ENCODE results near the gene KCNIP4. TPM values are rescaled to one million over a fixed set of nuclear protein-coding genes. Genes with fewer than 3 reads are reported as not detected.

Gene KCNIP4
- total and polyA plus RNA-seq, 2 of the 8 experiments (the other 6 are each of a cell fraction or from before 2014, with no cell fraction given), result 0.06 TPM; not detected in 1

DNA sequence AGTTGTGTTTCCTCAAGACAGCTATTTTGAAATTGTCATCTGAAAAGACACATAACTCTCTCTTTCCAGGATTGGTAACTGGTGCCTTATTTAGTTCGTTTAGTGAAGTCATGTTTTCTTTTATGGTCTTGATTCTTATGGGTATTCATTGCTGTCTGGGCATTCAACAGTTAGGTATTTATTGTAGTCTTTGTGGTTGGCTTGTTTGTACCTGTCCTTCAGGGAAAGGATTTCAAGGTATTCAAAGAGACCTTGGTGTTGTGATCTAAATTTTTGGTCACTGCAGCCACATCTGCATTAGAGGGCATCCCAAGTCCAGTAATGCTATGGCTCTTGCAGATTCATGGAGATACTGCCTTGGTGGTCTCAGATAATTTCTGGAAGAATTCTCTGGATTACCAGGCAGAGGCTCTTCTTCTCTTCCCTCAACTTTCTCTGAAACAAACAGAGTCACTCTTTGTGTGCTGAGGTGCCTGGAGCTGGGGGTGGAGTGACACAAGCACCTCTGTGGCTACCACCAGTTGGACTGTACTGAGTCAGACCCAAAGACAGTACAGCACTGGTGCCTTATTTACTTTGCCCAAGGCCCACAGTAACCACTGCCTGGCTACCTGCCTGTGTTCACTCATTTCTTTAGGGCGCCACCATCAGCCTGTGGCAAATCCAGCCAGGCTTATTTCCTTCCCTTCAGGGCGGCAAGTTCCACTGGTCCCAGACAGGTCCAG is 620.4 kb downstream of the KCNIP4 start:
- WGBS, 2 experiments (ENCODE audit: extremely low coverage in 1 of 2, insufficient coverage in 1 of 2, insufficient read length in 1 of 2, insufficient replicate concordance in 2 of 2, low coverage in 1 of 2, low lambda C conversion rate in 2 of 2, missing lambda C conversion rate in 1 of 2), result 94% methylated on average over 3 of the region's 3 CpGs; no CpG with 5 or more reads in 1 of the 2 experiments
- H4K5ac ChIP-seq (ENCODE audit: insufficient read length, low read depth, low read length), result no peak overlapping the region
- FAIRE-seq (no peak), DNase-seq (ENCODE audit: low read depth in 1 of 2, low spot score in 2 of 2) (no peak)
- no peaks in the 10 kb centered on the region for H4K20me1 ChIP-seq (replicated peaks in 1 of 2; ENCODE audit: control insufficient read depth in 1 of 2, insufficient read depth in 2 of 2, low read length in 2 of 2)
- H2BK120ac ChIP-seq (replicated peaks; ENCODE audit: low read depth, low read length), result no peak overlapping the region
- H2BK12ac ChIP-seq (ENCODE audit: low read depth, low read length), result no peak overlapping the region
- CTCF ChIA-PET (ENCODE audit: partially characterized antibody), result no interaction called here
- H3K23me2 ChIP-seq (ENCODE audit: low read depth, low read length), result no peaks in the 10 kb centered on the region
- no peak overlapping the region for H2BK20ac ChIP-seq (ENCODE audit: low read length)
- TF ChIP-seq CREB1 (IDR thresholded peaks at IDR 0.05) (no peak), JUND (IDR thresholded peaks at IDR 0.05; ENCODE audit: low read length) (no peak), EZH2 (IDR thresholded peaks at IDR 0.05; ENCODE audit: low read depth, low read length, severe bottlenecking) (no peak), TAF7 (optimal IDR thresholded peaks at IDR 0.05; ENCODE audit: borderline replicate concordance, low read depth, low read length) (no peak), TCF12 (IDR thresholded peaks at IDR 0.05; ENCODE audit: low read depth, low read length) (no peak), EP300 (IDR thresholded peaks at IDR 0.05; ENCODE audit: borderline replicate concordance in 1 of 2, low read depth in 2 of 2, low read length in 2 of 2) (no peak)
- TF ChIP-seq, protein P1, sequence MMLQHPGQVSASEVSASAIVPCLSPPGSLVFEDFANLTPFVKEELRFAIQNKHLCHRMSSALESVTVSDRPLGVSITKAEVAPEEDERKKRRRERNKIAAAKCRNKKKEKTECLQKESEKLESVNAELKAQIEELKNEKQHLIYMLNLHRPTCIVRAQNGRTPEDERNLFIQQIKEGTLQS (IDR thresholded peaks at IDR 0.05; ENCODE audit: insufficient read depth, low read depth, low read length), result no peak
- no peak overlapping the region for H3K23ac ChIP-seq (ENCODE audit: insufficient read length)
- no peaks in the 10 kb centered on the region for H3K79me2 ChIP-seq (ENCODE audit: control insufficient read depth in 1 of 2, insufficient read depth in 2 of 2, low read length in 2 of 2)
- H2AK5ac ChIP-seq (ENCODE audit: low read depth, low read length), result no peak overlapping the region
- no peaks in the 10 kb centered on the region for H3K36me3 ChIP-seq (ENCODE audit: control insufficient read depth in 2 of 4, insufficient read depth in 4 of 4, low read length in 3 of 4)
- no peak overlapping the region for H3K27ac ChIP-seq (ENCODE audit: low read depth, low read length)
- H3K27me3 ChIP-seq (replicated peaks in 1 of 4; ENCODE audit: control insufficient read depth in 3 of 4, extremely low read depth in 1 of 4, insufficient read depth in 3 of 4, low read length in 3 of 4), result no peaks in the 10 kb centered on the region
- no peaks in the 10 kb centered on the region for H3K4me1 ChIP-seq (replicated peaks in 1 of 4; ENCODE audit: control insufficient read depth in 3 of 4, insufficient read depth in 4 of 4, low read length in 3 of 4)
- no peak overlapping the region for H3K4me3 ChIP-seq (ENCODE audit: extremely low read depth in 1 of 4, insufficient read depth in 2 of 4, low read depth in 3 of 4, low read length in 4 of 4)
- no peak overlapping the region for H3K4ac ChIP-seq (replicated peaks; ENCODE audit: insufficient read length, low read depth, low read length)
- no peak overlapping the region for H2BK15ac ChIP-seq (ENCODE audit: low read length)
- H3K14ac ChIP-seq (ENCODE audit: insufficient read length), result no peak overlapping the region
- no peaks in the 10 kb centered on the region for H3K79me1 ChIP-seq (ENCODE audit: low read depth, low read length)
- no peak overlapping the region for H2BK5ac ChIP-seq (ENCODE audit: low read depth, low read length)
- no peak overlapping the region for H3K9ac ChIP-seq (replicated peaks in 1 of 4; ENCODE audit: extremely low read depth in 1 of 4, low read depth in 3 of 4, low read length in 3 of 4)
- H3K9me3 ChIP-seq (ENCODE audit: insufficient read depth in 2 of 2, low read depth in 1 of 2, low read length in 1 of 2), result no peaks in the 10 kb centered on the region; a peak in 1 of 4 replicates
- POLR2A ChIA-PET (ENCODE audit: partially characterized antibody), result no interaction called here
- no peak overlapping the region for H3K4me2 ChIP-seq (ENCODE audit: insufficient read depth in 1 of 2, low read depth in 2 of 2, low read length in 2 of 2)
- no peak overlapping the region for H3K18ac ChIP-seq (ENCODE audit: extremely low read depth, low read length)
- no peak overlapping the region for H4K8ac ChIP-seq (ENCODE audit: extremely low read depth, insufficient read depth, low read length)
- H3K56ac ChIP-seq (replicated peaks; ENCODE audit: insufficient read length, low read depth, low read length), result no peak overlapping the region
- no peak overlapping the region for H4K91ac ChIP-seq (replicated peaks; ENCODE audit: insufficient read length, low read length)
- no peak overlapping the region for H2AFZ ChIP-seq (ENCODE audit: low read length)

Data from H1 (cell line).